GM18526 (cell line): ENCODE results near the gene C15orf39.
"Not testable (repeated sequence)": the region's sequence is repeated elsewhere in the genome, so short reads cannot be mapped to it uniquely, and the experiment has no call there.

Source experiments
- POLR2A ChIP-seq: IDR thresholded peaks from 3 replicates; pipeline ENCODE4 v1.6.1; 2011; ENCODE audit not compliant: insufficient read length; ENCODE audit errors: extremely low read depth

Gene C15orf39

DNA sequence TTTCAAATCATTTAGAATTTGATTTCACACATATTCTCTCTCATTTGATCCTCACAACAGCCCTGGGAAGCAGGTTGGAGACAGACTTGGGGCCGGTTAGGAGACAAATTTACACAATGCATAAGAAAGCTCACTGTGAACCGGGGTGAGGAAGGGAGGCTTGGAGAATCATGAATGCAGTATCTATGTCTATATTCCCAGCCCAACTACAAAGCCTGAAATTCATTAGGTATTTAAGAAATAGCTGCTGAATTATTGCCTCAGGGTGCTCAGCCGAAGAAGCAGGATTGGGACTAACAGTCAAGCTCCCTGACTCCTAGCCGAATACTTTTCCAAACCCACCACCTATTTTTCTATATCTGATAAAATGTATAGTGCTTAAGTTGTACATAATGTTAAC lies 48.0 kb downstream of the C15orf39 start:
- no peak for TF ChIP-seq POLR2A

DNA sequence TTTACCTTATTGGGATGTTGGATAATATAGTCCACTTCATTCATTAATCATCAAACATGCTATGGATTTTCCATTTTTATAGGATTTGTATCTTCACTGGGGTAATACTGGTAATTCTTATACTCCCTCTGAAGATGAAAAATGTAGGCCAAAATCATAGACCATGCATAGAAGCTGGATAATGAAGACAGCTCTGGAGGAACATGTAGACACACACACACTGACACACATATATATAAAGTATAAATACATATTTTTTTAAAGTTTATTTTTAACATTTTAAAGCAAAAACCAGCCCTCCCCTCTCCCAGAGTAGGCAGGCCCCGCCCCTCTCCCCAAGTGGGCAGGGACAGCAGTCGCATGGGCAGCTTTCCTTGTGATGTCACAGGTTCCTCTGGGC lies 56.4 kb downstream of the C15orf39 start, which contains the start of gene GOLGA6C:
Gene GOLGA6C (plus strand): TSS at position 301 of the 400 bp plus-strand sequence. CDS start 265 bp downstream, outside the sequence.
- not testable (repeated sequence) for TF ChIP-seq POLR2A
